ENCODE measurements around the gene ING4. TPM values are rescaled to one million over a fixed set of nuclear protein-coding genes. Genes with fewer than 3 reads are reported as not detected.
A peak's percentile ranks its signal among the peaks of the same experiment; 100 is the strongest.

The ING4 gene
- total and polyA plus RNA-seq, 2 of the 13 experiments (the other 11 are each of a cell fraction or from before 2014, with no cell fraction given) = 14.4 to 32.4 TPM

GRCh38 chr12:6662906-6663742, at the start of gene ING4 (continued):
- TF ChIP-seq ARID2 (CRISPR knock-in tag; IDR thresholded peaks at IDR 0.05; ENCODE audit: borderline replicate concordance) (no peak), ZNF256 (CRISPR knock-in tag; conservative IDR thresholded peaks at IDR 0.05) (no peak), PCBP1 (IDR thresholded peaks at IDR 0.05; ENCODE audit: borderline replicate concordance, low read depth, low read length) (peak; percentile 94; the same call in 1 of the 2 replicates), POLR2AphosphoS5 (IDR thresholded peaks at IDR 0.05; ENCODE audit: low read depth, low read length) (peak; percentile 64), ZNF253 (CRISPR knock-in tag; IDR thresholded peaks at IDR 0.05; ENCODE audit: borderline replicate concordance) (no peak), CBX5 (CRISPR knock-in tag; IDR thresholded peaks at IDR 0.05; ENCODE audit: borderline replicate concordance) (no peak; the same call in 1 of the 2 replicates), CC2D1A (CRISPR knock-in tag; IDR thresholded peaks at IDR 0.05) (no peak), ZNF33A (CRISPR knock-in tag; IDR thresholded peaks at IDR 0.05; ENCODE audit: borderline replicate concordance) (no peak), MED8 (CRISPR knock-in tag; IDR thresholded peaks at IDR 0.05; ENCODE audit: insufficient replicate concordance) (no peak), ZNF749 (CRISPR knock-in tag; IDR thresholded peaks at IDR 0.05; ENCODE audit: borderline replicate concordance) (no peak), ZNF20 (CRISPR knock-in tag; IDR thresholded peaks at IDR 0.05) (no peak), ZBTB20 (CRISPR knock-in tag; IDR thresholded peaks at IDR 0.05; ENCODE audit: borderline replicate concordance, low read depth) (no peak), MED1 (CRISPR knock-in tag; IDR thresholded peaks at IDR 0.05) (peak; percentile 67), ZBTB3 (CRISPR knock-in tag; IDR thresholded peaks at IDR 0.05; ENCODE audit: borderline replicate concordance, low read depth) (no peak), TAF15 (IDR thresholded peaks at IDR 0.05; ENCODE audit: low read depth, low read length, poor library complexity, severe bottlenecking) (no peak), EP300 (IDR thresholded peaks at IDR 0.05; ENCODE audit: low read depth in 2 of 2, low read length in 2 of 2) (peak in 1 of 2 experiments; percentile 39; a peak in 2 of 4 replicates), EP300 (CRISPR knock-in tag; IDR thresholded peaks at IDR 0.05; ENCODE audit: borderline replicate concordance) (no peak), ZNF501 (CRISPR knock-in tag; IDR thresholded peaks at IDR 0.05) (peak; percentile 97), CHD2 (IDR thresholded peaks at IDR 0.05; ENCODE audit: low read depth, low read length) (peak; percentile 58; the same call in 1 of the 2 replicates)
- TF ChIP-seq, protein P1, sequence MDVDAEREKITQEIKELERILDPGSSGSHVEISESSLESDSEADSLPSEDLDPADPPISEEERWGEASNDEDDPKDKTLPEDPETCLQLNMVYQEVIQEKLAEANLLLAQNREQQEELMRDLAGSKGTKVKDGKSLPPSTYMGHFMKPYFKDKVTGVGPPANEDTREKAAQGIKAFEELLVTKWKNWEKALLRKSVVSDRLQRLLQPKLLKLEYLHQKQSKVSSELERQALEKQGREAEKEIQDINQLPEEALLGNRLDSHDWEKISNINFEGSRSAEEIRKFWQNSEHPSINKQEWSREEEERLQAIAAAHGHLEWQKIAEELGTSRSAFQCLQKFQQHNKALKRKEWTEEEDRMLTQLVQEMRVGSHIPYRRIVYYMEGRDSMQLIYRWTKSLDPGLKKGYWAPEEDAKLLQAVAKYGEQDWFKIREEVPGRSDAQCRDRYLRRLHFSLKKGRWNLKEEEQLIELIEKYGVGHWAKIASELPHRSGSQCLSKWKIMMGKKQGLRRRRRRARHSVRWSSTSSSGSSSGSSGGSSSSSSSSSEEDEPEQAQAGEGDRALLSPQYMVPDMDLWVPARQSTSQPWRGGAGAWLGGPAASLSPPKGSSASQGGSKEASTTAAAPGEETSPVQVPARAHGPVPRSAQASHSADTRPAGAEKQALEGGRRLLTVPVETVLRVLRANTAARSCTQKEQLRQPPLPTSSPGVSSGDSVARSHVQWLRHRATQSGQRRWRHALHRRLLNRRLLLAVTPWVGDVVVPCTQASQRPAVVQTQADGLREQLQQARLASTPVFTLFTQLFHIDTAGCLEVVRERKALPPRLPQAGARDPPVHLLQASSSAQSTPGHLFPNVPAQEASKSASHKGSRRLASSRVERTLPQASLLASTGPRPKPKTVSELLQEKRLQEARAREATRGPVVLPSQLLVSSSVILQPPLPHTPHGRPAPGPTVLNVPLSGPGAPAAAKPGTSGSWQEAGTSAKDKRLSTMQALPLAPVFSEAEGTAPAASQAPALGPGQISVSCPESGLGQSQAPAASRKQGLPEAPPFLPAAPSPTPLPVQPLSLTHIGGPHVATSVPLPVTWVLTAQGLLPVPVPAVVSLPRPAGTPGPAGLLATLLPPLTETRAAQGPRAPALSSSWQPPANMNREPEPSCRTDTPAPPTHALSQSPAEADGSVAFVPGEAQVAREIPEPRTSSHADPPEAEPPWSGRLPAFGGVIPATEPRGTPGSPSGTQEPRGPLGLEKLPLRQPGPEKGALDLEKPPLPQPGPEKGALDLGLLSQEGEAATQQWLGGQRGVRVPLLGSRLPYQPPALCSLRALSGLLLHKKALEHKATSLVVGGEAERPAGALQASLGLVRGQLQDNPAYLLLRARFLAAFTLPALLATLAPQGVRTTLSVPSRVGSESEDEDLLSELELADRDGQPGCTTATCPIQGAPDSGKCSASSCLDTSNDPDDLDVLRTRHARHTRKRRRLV (CRISPR knock-in tag; IDR thresholded peaks at IDR 0.05) = no peak
- TF ChIP-seq, protein P2, sequence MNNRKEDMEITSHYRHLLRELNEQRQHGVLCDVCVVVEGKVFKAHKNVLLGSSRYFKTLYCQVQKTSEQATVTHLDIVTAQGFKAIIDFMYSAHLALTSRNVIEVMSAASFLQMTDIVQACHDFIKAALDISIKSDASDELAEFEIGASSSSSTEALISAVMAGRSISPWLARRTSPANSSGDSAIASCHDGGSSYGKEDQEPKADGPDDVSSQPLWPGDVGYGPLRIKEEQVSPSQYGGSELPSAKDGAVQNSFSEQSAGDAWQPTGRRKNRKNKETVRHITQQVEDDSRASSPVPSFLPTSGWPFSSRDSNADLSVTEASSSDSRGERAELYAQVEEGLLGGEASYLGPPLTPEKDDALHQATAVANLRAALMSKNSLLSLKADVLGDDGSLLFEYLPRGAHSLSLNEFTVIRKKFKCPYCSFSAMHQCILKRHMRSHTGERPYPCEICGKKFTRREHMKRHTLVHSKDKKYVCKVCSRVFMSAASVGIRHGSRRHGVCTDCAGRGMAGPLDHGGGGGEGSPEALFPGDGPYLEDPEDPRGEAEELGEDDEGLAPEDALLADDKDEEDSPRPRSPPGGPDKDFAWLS (CRISPR knock-in tag; IDR thresholded peaks at IDR 0.05; ENCODE audit: borderline replicate concordance) = no peak; the same call in 1 of the 2 replicates
